GM18517 (cell line): ENCODE measurements around the gene NCKAP5L.
"Not testable (repeated sequence)": the region's sequence is repeated elsewhere in the genome, so short reads cannot be mapped to it uniquely, and the experiment has no call there.

Source experiments
- ATAC-seq: cut with Tn5 transposase; IDR thresholded peaks from one replicate; pipeline ENCODE4 v1.9.1; 2021; ENCODE audit warnings: mild to moderate bottlenecking, moderate library complexity; ENCODE audit not compliant: unreplicated experiment

The NCKAP5L gene

DNA sequence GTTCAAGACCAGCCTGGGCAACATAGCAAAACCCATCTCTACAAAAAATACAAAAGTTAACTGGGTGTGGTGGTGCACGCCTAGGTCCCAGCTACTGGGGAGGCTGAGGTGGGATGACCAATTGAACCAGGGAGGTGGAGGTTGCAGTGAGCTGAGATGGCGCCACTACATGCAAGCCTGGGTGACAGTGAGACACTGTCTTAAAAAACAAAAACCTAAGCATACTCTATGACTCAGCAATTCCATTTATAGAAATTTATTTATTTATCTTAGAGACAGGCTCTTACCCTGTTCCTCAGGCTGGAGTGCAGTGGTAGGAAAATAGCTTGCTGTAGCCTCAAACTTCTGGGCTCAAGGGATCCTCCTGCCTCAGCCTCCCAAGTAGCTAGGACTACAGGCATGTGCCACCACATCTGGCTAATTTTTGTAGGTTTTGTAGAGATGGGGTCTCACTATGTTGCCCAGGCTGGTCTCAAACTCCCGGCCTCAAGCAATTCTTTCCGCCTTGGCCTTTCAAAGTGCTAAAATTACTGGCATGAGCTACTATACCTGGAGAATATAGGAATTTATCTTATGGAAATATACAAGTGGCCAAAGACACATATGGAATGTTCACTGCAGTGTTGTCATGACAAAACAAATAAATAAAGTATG, 43.3 kb downstream of the NCKAP5L start:
- ATAC-seq: no peak

DNA sequence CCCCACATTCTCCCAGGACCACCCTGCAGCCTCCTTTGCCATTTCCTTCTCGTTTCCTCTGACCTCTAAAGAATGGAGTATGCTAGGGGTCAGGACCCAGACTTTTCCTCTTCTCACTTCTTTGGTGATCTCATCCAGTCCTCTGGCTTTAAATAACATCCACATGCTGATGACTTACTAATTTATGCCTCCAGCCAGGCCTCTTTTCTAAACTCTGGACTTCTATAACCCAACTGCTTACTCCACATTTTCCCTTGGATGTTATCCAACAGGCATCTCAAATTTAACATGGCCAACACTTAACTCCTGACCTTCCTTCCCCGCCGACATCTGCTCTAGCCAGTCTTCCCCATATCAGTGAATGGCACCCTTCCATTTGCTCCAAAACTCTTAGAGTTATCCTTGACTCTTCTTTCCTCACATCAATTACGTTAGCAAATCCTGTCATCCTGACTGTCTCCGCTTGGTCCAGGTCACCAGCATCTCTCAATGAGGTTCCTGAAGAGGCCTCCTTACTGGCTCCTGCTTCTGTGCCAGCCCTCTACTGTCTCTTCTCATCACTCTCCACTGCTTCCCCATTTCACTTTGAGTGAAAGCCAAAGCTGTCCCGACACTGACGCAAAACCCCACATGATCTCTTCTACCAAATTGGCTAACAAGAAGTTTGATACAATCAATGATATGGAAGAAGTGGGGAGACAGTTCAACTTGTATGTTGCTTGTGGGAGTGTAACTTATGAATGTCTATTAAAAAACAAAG, 44.1 kb downstream of the NCKAP5L start:
- no peak for ATAC-seq

DNA sequence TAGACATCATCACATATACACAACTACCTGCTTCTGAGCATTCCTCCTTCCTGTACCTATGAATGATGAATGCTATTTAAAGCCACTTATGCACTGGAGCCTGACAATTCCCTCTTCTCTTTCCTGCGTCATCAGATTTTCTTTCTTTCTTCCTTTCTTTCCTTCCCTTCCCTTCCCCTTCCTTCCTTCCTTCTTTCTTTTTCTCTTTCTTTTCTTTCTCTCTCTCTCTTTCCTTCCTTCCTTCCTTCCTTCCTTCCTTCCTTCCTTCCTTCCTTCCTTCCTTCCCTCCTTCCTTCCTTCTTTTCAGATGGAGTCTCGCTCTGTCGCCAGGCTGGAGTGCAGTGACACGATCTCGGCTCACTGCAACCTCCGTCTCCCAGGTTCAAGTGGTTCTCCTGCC, 47.3 kb downstream of the NCKAP5L start:
- ATAC-seq: not testable (repeated sequence)

DNA sequence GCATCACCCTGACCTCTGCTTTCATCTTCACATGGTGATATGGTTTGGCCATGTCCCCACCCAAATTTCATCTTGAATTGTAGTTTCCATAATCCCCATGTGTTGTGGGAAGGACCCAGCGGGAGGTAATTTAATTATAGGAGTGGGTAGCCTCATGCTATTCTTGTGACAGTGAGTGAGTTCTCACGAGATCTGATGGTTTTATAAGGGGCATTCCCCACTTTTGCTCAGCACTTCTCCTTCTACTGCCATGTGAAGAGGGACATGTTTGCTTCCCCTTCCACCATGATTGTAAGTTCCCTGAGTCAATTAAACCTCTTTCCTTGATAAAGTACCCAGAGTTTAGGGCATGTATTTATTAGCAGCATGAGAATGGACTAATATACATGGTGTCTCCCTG, 48.6 kb downstream of the NCKAP5L start:
- ATAC-seq: no peak

GRCh38 chr12:49777800-49778748, 50.1 kb downstream of the NCKAP5L start:
- ATAC-seq: no peak

DNA sequence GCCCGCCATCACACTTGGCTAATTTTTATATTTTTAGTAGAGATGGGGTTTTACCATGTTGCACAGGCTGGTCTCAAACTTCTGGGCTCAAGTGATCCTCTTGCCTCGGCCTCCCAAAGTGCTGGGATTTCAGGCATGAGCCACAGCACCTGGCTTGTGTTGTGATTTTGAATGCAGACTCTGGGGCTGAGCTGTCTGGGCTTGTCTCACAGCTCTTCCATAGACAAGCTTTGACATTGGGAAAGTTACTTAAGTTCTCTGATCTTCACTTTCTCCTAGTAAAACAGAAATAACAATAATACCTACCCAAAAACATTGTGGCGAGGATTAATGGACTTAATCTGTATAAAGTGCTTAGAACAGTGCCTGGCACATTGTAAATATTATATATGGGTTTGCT, 50.9 kb downstream of the NCKAP5L start:
- no peak for ATAC-seq

DNA sequence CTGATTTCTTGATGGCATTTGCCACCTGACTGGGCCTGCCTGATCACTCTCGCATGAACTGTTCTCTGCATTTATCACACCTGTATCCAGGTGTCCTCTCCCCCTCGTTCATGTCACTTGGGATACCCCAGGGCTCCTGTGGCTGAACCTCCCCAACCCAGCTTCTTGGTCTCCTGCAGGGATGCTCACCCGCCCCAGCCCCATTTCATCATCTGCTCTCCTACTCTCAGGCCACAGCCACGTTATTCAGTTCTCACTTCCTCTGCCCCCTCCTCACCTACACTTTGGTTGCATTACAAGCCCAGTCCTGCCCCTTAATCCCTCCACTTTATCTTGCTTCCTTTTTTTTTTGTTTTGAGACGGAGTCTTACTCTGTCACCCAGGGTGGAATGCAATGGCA, 51.4 kb downstream of the NCKAP5L start:
- no peak for ATAC-seq

DNA sequence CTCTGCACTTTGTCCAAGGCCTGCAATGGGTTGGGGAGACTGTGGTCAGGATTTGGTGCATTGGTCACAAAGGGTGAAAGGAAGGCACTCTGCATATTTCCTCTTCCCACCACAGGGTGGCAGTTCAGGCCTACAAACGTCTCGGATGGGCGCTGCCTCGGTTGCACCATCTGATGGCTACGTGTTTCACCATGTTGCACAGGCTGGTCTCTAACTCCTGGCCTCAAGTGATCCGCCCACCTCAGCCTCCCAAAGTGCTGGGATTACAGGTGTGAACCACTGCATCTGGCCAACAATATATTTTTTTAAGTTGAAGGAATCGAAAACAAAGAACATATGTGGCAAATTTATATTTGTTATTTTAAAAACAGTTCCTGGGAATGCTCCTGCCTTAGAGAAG, 51.8 kb downstream of the NCKAP5L start:
- no peak for ATAC-seq

GRCh38 chr12:49773102-49773501, 55.1 kb downstream of the NCKAP5L start:
- ATAC-seq: not testable (repeated sequence)

- no peak for ATAC-seq
Measured at GRCh38 chr12:49767333-49767732, 60.9 kb downstream of the NCKAP5L start.

- ATAC-seq: no peak
Measured at GRCh38 chr12:49766115-49766455, 62.1 kb downstream of the NCKAP5L start.

DNA sequence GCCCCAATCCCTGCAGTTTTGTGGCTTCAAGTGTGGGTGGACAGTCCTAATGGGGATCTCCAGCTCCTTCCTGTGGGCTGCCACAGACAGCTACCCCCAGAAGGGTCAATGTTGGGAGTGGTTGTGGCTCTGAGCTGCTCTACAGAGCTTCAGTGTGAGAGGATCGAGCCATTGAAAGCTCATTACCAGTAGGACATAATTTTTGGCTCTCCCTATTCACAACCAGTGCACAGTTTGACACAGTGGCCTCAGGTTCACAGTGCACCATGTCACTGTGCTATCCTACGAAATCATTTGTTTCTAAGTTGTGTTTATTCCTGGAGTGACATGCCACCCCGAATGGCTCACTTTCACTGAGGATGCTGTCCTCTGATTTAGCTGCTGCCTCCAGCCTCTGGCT, 64.1 kb downstream of the NCKAP5L start:
- no peak for ATAC-seq

DNA sequence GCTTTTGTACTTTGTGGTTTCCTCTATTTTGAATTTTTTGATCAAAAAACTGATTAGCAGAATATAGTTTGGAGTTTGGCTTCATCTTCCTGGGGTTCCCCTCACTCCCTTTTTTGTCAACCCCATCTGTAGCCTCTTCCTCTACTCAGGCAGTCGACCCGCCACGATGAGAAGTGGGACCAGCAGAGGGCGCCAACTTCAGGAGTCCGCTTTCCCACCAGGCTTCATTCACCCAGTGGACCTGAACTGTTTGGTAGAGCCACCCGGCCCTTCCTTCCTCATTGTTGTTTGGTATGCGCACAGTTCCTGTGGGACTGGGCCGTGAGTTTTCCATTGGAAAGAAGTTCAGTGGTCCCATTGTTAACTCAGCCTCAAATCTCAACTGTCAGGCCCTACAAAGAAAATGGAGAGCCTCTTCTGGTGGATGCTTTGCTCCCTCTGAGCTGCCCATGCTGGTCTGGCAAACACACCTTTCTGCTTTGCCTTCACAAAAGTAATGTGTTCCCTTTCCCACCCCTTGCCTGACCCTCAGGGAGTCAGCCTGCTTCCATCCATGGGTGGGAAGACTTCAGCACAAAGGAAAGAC, 65.1 kb downstream of the NCKAP5L start:
- no peak for ATAC-seq

DNA sequence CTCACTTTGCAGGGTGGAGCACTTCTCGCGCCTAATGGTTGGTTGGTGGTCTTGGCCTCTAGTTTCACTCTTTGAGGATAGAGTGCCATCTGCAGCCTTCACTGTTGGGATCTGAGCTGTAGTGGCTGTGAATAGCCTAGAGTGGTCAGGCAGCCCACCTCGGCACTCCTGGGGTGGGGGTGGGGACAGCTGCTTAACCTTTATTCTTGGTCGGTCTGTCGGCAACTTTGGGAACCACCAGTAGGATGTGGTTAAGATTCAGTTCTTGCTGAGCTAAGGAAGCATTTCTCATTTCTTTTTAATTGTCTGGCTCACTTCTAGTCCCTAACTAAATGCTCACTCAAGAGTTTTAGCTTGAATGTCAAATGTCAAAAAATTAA, 65.8 kb downstream of the NCKAP5L start:
- ATAC-seq: no peak

DNA sequence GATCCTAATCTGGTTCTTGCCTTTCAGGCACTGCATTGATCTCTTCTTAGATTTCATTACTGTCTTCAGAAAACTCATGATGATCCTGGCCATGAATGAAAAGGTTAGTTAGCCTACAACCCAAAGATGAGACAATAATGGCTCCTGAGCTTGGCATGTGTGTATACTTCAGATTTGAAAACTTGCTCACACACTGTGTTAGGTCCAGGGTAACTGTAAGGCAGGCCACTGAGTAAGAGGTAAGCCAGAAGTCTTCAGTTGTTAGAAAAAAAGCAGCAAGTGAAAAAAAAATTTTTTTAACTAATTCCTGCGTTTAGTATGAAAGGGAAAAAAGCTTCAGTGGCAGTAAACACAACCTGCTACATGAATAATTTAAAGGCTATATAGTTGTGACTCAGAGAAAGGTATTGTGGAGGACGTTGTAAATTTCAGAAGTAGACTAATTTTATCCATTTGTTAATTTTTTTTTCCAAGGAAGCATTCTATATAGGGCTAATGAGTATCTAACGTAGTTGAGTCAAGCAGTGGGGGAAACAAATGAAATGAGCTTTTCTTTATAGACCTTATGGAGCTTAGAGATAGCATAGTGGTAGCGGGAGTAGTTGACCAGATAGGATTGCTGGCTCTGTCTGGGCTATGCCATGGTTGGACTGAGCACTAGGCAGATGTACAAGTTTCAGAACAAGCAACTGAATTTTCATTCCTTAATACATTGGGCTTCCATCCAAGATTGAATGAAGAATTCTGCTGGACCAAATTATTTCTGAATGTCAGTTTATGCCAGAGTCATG, 66.3 kb downstream of the NCKAP5L start:
- no peak for ATAC-seq

DNA sequence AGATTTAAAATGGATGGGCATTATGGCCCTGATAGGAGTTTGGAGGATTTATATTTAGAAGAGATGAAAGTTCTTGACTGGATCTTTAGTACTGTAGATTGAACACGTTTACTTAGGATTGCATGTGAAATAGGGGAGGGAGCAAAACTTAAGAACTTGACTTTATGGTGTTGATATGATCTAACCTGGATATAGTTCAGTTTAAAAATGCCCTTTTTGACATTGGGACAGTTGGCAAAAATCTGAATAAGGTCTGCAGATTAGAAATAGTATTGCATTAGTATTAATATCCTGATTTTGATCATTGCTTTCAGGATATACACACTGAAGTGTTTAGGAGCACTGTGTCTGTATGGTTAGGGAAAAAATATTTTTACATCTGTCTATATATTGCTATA, 77.2 kb downstream of the NCKAP5L start:
- no peak for ATAC-seq

GRCh38 chr12:49750027-49750995, 77.9 kb downstream of the NCKAP5L start:
- no peak for ATAC-seq

GRCh38 chr12:49748800-49749199, 79.4 kb downstream of the NCKAP5L start:
- no peak for ATAC-seq

- no peak for ATAC-seq
Measured at GRCh38 chr12:49748306-49748705, 79.9 kb downstream of the NCKAP5L start.
